22Rv1 (cell line): ENCODE measurements around the gene KCNA2.

Experiments used
- CTCF ChIP-seq: fragments of 450-650 bp; IDR thresholded peaks from 2 replicates; pipeline ENCODE4 v1.5.1; 2017; ENCODE audit warnings: mild to moderate bottlenecking
- ZFX ChIP-seq: fragments of 450-650 bp; IDR thresholded peaks from 2 replicates; pipeline ENCODE4 v1.6.1; 2017; ENCODE audit warnings: antibody characterized with exemption, borderline replicate concordance

- peak; percentile 98 for TF ChIP-seq CTCF
- no peak for TF ChIP-seq ZFX
Measured at GRCh38 chr1:110619412-110620249, 13.5 kb upstream of the KCNA2 start.
